SH-SY5Y (cell line): ENCODE measurements around the gene TXNL4A.

Experiments
- GATA2 ChIP-seq: IDR thresholded peaks from 2 replicates; pipeline ENCODE4 v1.6.1; 2011; ENCODE audit warnings: mild to moderate bottlenecking, low read depth, low read length
- GATA3 ChIP-seq: IDR thresholded peaks from 2 replicates; pipeline ENCODE4 v1.6.1; 2011; ENCODE audit warnings: low read depth, mild to moderate bottlenecking, low read length, moderate library complexity

TXNL4A gene, protein sequence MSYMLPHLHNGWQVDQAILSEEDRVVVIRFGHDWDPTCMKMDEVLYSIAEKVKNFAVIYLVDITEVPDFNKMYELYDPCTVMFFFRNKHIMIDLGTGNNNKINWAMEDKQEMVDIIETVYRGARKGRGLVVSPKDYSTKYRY

DNA sequence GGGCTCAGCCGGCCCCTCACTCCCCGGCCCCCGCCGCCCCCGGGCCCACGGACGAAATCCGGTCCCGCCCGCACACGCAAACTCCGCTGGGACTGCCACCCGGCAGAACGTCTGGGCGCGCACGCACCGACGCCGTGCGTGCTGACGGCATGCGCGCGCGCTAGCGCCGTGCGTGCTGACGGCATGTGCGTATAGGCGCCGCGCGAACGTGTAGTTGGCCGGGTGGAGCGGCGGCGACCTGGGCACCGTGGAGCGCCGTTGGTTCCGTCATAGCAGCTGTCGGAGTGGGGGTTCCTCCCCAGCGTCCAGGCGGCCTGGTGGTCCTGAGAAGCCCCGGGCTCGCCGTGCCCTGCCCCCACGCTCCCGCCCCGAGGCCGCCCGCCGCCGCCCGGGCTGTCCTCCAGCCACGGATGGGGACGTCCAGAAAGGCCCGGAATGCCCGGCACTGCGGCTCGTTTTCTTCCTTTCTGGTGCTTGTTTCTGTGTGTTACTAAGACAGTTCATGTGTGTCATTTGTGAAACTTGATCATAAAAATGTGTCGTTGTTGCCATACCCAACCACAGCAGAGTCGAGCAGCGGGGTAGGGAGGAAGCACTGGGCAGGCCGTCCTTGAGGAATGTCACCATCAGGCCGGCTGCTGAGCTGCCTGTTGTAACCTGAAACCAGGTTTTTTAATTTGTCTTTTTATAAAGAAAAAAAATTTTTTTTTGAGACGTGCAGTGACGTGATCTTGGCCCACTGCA lies at the start of gene TXNL4A:
TXNL4A (minus strand) TSS at position 113 of the 744 bp plus-strand sequence. CDS start 171 bp downstream, outside the sequence.
- TF ChIP-seq GATA2 (no peak), GATA3 (no peak)

DNA sequence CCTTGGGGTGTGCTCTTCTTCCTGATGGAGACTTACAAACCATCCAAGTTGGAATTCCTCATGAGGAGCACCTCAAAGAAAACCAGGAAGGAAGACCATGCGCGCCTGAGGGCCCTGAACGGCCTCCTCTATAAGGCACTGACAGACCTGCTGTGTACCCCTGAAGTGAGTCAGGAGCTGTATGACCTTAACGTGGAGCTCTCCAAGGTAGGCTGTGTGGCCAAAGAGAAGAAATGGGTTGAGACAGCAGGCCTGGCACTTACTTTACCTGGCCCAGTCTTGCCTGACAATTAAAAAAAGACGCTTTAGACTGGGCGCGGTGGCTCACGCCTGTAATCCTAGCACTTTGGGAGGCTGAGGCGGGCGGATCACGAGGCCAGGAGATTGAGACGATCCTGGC lies 48.9 kb upstream of the TXNL4A start:
- no peak for TF ChIP-seq GATA3
- TF ChIP-seq GATA2: no peak

DNA sequence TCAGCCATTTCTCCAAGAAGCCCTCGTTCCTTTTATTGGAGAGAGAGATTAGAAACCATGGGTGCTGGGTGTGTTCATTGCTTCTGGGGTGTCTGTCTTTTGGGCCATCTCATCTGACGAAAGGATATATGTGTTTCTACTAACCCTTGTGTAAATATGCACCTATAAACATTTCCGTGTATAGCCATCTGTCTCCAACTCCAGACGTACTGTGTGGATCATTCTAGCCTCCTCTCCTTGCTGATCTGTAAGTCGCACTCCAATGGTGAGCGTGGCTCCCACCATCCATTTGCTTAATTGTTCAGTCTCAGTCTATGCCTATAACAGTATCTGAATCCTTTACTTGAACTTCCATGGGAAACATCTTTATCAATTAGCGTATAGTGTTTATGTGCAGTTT lies 47.6 kb upstream of the TXNL4A start:
- TF ChIP-seq GATA2 (no peak), GATA3 (no peak)

DNA sequence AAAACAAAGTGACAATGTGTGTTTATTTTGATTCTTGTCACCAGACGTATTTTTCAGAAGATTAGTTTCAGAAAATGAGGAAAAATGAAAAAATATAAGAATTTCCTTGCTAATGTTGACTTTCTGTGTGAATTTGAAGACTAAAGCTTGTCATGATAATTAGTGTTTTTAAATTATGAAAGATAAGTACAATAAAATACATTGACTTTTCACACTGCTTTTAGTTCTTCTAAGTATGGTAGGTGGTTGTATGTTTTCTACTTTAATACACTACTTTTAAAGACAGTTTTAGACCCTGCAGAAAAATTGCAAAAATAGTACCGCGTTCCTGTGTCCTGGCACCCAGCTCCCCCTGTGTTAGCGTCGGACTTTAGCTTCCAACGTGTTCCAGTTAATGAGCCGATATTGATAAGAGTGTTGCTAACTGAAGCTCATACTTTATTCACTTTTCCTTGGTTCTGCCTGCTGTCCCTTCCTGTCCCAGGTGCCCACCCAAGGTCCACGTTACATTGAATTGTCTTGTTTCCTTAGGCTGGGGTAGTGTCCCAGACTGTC lies 46.6 kb upstream of the TXNL4A start:
- TF ChIP-seq GATA3: no peak
- no peak for TF ChIP-seq GATA2

DNA sequence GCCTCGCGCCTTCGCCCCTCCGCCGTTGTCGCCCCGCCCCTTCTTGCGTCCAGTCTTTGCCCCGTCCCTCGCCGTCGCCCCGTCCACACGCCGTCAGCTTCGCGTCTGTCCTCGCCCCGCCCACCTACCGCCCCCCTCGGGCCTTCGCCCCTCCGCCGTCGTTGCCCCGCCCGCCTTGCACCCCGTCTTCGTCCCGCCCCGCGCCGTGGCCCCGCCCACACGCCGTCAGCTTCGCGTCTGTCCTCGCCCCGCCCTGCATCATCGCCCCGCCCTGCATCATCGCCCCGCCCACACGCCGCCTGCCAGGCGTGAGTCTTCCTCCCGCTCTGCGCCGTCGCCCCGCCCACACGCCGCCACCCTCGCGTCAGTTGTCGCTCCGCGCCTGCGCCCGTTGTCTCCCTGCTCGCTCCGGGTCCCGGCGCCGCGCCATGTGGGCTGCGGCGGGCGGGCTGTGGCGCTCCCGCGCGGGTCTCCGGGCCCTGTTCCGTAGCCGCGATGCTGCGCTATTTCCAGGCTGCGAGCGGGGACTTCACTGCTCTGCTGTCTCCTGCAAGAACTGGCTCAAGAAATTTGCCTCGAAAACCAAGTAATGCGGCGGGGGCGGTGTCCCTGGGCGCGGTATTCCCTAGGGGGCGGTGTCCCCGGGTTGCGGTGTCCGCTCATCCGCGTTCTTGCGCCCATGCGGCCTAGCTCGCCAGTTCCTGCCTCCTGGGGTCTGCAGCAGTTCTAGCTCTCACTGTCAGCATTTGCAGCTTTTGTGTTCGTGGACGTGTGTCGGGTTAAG lies 45.9 kb upstream of the TXNL4A start, which contains the start of gene RBFA:
RBFA (plus strand) TSS at position 367 of the 784 bp plus-strand sequence; CDS start at position 429, 62 bp downstream.
- no peak for TF ChIP-seq GATA3
- no peak for TF ChIP-seq GATA2

DNA sequence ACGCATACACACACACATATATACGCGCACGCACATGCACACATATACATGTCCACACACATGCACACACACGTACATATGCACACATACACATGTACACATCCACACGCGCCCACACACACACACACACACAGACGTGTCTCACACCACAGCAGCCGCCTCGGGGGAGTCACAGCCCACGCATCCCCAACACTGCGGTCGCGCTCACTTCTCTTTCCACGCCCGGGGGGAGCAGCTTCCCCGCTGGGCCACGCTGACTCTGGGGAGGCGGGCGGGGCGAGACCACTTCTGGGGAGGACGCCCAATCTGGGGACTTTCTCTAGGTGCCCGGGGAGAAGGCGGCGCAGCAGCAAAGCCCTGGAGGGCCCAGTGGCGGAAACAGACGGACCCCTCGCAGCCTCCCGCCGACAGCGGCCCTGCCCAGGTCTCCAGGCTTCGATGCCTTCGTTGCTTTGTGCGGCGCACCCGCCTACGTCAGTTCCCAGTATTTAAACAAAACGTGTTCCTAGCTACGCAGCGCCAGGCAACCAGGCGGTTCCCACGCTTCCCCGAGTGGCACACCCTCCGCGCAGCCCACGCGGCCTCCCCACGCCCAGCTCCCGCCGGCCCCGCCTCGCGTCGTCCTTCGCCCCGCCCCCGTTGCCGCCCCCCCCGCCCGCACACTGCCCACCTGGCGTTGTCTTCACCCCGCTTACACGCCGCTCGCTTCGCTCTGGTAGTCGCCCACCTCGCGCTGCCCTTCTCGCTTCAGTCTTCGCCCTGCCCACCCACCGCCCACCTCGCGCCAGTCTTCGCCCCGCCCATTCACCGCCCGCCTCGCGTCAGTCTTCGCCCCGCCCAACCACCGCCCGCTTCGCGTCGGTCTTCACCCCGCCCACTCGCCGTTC lies 45.1 kb upstream of the TXNL4A start:
- TF ChIP-seq GATA2 (no peak), GATA3 (no peak)

DNA sequence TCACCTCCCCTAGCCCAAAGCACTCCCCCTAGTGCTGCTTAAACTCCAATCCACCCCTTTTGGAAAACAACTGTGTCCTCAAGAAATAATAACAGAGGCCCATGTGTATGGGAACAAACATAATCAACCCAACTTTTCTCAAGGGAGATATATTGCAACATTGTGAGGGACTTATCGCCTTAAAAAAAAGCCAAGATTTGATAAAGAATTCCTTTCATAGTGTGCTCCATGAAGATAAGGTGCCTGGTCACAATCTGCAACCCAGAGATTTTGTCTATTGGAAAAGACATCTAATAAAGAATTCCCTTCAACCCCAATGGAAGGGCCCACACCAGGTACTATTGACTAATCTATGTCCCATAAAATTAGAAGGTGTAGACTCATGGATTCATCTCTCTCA lies 41.3 kb upstream of the TXNL4A start:
- TF ChIP-seq GATA2: no peak
- no peak for TF ChIP-seq GATA3

DNA sequence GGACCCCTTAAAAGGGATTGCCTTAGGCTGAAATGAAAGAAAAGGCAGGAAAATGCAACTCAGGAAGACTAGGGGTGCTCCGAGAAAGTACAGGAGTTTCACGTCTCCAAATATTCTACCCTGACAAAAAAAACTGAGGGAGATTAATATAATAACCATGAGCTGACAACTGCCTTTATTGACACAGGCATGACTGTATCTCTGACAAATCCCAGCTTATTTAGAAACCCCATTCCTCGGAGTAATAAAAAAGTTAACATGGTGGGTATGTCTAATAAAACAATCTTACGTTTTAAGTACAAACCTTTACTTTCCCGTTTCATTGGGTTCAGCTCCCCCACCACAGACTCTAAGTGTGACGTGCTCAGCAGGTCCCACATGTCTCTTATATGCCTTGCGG lies 38.0 kb upstream of the TXNL4A start:
- TF ChIP-seq GATA3: no peak
- TF ChIP-seq GATA2: no peak

DNA sequence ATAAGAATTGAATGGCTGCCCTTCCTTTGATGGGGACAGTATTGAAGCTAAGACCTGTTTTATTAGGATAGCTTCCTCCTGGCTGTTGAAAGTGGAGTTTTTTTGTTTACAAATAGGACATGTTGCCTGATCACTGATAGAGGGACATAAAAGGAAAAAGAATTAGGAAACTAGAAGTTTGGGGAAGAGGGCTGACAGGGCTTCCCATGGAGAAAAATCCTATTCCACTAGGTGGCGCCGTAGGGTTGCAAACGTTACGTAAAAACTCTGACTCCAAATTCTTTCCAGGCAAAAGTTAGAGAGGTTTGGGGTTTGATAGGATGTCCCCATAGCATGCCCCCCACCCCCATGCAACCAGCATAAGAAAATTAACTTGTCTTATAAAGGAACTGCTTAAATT lies 34.8 kb upstream of the TXNL4A start:
- TF ChIP-seq GATA3 (no peak), GATA2 (no peak)

DNA sequence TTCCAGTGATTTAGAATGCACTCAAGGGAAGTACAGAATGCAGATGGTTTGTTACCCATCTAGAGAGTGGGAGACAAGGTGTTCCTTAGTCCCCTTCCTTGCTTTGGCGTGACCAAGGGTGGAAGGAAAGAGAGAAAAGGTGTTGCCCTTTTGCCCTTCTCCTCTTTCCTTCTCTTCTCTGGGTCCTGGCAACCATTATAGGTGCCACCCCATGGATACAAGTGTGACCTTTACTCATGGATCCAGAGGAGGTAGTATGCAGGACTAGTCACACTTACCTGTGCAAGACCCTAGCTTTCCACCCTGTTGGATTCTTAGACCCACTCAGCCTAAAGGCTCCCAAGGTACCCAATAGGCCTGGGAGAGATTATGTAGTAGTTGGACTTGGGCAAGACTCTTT lies 34.2 kb upstream of the TXNL4A start:
- TF ChIP-seq GATA3 (no peak), GATA2 (no peak)

DNA sequence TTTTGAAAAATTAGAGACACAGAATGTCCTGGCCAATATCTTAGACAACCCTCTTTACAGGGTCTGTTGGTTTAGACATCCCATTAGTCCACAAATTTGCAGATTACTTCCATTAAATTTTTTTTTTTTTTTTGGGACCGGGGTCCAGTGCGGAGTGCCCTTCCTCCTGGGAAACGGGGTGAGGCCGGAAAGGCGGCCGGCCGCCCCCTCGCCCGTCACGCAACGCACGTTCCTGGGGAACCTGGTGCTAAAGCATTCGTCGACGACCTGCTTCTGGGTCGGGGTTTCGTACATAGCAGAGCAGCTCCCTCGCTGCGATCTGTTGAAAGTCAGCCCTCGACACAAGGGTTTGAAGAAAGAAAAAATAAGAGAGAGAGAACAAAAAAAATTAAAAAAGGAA lies 24.4 kb upstream of the TXNL4A start:
- no peak for TF ChIP-seq GATA2
- no peak for TF ChIP-seq GATA3

DNA sequence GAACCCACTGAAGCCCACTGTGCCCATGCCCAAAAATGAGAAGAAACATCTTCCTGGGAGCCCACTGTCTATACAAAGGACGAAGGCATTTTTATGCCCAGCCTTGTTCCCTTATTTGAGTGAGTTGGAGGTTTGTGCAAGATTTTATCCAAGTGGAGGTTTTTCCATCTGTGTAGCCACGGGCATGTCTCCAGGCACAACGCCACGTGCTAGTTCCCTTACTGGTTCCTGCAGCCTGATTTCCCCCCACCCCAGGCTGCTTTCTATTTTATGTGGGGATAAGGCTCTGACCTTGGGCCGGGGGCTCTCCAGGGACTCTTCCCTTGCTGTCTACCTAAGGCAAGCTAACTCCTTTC lies 22.2 kb upstream of the TXNL4A start:
- TF ChIP-seq GATA3: no peak
- no peak for TF ChIP-seq GATA2
